HG03159 (cell line): ENCODE results near the gene IL1R1.

ENCODE experiments used
- ATAC-seq: cut with Tn5 transposase; IDR thresholded peaks from one replicate; pipeline ENCODE4 v1.9.1; 2021; ENCODE audit warnings: mild to moderate bottlenecking, moderate library complexity; ENCODE audit not compliant: unreplicated experiment

Gene IL1R1

DNA sequence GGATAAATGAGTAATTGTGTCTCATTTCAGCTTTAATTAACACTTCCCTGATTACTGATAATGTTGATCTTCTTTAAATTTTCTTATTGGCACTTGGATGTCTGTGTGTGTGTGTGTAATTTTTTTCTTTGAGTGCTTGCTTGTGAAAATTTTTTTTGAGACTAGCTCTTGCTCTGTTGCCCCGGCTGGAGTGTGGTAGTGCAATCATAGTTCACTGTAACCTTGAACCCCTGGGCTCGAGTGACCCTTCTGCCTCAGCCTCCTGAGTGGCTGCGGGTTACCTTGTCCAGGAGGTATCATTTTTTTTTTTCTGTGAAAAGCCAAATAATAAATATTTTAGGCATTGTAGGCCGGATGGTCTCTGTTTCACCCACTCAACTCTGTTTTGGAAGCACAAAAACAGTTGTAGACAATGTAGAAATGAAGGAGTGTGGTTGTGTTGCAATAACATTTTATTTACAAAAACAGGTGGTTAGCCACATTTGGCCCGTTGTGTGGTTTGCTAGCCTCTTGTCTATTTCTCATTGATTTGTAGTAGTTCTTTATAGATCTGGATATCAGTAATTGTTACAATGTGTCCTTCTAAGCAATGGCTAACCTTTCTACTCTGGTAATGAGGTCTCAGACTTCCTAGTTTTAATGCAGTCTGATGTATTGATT, 52.2 kb downstream of the IL1R1 start:
- ATAC-seq = no peak

DNA sequence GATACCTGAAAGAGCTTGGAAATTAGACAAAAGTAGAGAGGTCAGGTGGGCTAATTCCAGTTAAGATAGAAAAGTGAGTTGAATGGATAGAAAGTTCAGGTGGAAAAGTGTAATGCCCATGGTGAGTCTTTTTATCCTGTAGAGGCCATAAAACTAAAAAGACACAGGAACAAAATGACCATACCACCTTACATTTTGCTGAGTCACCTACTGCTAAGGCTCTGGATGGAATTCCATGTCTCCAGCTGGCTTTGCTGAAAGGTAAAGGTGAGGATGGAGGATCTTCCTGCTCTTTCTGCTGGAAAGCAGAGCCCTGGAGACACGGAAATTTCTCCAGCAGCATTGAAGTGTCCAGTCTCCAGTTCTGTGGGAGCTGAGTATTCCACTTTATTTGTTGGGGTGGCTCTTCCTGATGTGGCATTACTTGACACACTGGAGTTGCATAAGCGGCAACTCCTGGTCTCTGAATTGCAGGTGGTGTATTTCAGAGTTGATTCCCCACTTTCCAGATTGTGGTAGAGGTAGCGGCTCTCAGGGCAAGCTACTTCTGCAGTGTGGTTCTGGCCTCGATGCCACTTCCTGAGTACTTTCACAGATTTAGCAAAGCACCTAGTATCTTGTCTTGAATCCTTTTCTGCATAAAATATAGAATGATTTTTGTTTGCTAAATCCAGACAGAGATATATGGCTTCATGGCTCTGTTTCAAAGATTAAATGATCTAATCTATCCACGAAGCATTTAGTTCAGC, 55.0 kb downstream of the IL1R1 start:
- no peak for ATAC-seq

DNA sequence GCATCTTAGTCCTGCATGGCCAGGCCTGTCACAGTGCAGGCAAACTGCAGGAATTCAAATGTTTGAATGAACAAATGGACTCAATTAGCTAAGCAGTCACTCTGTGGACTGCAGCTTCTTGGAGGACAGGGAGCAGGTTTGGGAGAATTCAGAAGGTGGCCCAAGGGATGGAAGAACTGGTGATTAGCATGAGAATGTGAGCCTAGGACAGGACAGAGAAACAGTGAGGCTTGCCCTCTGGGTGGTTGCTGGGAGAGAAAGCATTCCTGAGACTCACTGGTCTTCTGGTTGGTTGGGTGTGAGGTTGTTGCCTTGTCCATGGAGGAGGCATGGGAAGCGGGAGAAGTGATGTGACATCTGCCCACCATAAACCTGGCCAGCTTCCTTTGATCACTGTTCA, 58.0 kb downstream of the IL1R1 start:
- no peak for ATAC-seq

DNA sequence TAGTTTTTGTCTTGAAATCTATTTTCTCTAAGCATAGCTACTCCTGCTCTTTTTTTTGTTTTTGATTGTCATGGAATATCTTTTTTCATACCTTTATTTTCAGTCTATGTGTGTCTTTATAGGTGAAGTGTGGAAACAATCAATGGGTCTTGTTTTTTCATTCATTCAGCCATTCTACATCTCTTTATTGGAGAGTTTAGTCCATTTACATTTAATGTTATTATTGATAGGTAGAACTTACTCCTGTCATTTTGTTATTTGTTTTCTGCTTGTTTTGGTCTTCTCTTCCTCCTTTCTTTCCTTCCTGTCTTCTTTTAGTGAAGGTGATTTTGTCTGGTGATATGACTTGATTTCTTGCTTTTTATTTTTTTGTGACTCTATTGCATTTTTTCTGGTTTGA, 62.1 kb downstream of the IL1R1 start:
- no peak for ATAC-seq

GRCh38 chr2:102206666-102207341, 64.3 kb downstream of the IL1R1 start:
- no peak for ATAC-seq

- ATAC-seq = no peak
Observed at GRCh38 chr2:102208774-102209173, 66.2 kb downstream of the IL1R1 start.

DNA sequence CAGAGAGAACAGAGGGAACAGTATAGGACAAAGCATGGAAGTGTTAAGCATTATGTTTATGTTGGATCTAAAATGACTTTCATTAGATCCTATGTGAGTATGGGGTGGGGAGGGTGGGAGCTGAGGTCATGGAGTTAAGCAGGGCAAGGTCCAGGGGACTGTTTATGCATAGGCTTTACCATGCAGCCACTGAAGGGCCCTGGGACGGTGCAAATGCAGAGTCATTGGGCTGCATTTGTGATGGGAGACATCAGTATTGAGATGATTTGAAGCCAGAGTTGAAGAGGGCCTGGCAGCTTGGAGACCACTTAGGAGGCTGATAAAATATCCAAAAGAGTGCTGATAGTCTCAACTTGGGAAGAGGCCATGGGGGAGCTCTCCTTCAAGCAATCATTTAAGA, 66.9 kb downstream of the IL1R1 start:
- ATAC-seq = no peak

DNA sequence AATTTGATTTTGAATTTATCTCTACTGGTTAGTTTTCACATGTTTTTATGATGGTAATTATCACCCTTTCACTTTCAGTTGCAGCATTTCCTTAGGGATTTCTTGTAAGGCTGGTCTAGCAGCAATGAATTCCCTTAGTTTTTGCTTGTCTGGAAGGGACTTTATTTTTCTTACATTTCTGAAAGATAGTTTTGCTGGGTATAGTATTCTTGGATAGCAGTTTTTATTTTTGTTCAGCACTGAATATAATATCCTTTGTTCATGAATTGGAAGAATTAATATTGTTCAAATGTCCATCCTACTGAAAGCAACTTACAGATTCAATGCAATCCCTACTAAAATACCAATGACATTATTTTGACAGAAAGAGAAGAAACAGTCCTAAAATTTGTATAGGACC, 74.5 kb downstream of the IL1R1 start:
- no peak for ATAC-seq

- no peak for ATAC-seq
Observed at GRCh38 chr2:102224824-102225739, 82.5 kb downstream of the IL1R1 start.

- no peak for ATAC-seq
Observed at GRCh38 chr2:102226171-102226570, 83.6 kb downstream of the IL1R1 start.

- ATAC-seq = no peak
Observed at GRCh38 chr2:102226612-102227391, 84.3 kb downstream of the IL1R1 start.

DNA sequence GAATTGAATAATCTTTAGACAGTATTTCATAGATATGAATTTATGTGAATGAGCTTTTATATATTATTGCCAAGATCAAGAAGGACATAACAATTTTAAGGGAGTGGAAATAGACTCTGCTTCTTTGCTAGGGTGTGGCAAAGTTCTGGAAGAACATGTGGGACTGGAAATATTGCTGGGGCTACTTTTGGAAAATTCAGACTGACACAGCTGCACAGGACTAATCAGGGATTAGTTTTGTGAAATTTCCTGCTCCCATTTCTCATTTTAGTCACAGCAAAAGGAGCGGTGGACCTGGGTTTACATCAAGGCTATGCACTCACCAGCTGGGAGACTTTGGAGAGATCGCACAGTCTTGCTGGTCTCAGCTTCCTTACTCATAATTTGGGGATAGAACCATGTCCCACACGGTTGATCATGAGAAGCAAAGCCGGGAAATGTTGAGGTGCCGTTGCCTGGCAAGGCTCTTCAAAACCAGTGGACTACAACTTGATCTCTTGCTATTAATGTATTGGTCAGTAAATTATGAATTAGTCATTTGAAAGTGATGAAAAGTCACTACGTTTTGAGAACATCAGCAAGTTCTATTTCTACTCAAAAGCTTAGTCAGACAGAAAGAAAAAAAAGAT, 86.7 kb downstream of the IL1R1 start:
- ATAC-seq = no peak
